Bronchial epithelial cell (primary cell): ENCODE data around the gene BCO2. TPM values are rescaled to one million over a fixed set of nuclear protein-coding genes. Genes with fewer than 3 reads are reported as not detected.
"Not testable (repeated sequence)": the region's sequence is repeated elsewhere in the genome, so short reads cannot be mapped to it uniquely, and the experiment has no call there.

ENCODE experiments used
- DNase-seq: peaks from one replicate; pipeline ENCODE4 v3.0.0-alpha.2; 2010; ENCODE audit warnings: low read depth
- FAIRE-seq: peaks from 2 replicates; lab custom pipeline; 2011; peaks lifted over from hg19 to GRCh38; lab: Jason Lieb, UNC
- H3K27me3 ChIP-seq: 2 replicates; pipeline ENCODE4 v1.5.1; 2011; ENCODE audit warnings: low read length; ENCODE audit not compliant: control insufficient read depth, insufficient read depth
- H3K36me3 ChIP-seq: 2 replicates; pipeline ENCODE4 v1.5.1; 2011; ENCODE audit warnings: low read length; ENCODE audit not compliant: control insufficient read depth, insufficient read depth
- H3K4me3 ChIP-seq: 2 replicates; pipeline ENCODE4 v1.5.1; 2011; ENCODE audit warnings: mild to moderate bottlenecking, low read depth, low read length, control low read depth
- CTCF ChIP-seq: IDR thresholded peaks from 2 replicates; pipeline ENCODE4 v1.5.1; 2011; ENCODE audit warnings: mild to moderate bottlenecking, moderate library complexity, low read length, control low read depth, inconsistent platforms; ENCODE audit not compliant: insufficient read depth, severe bottlenecking
- total RNA-seq: library from RNA; depleted of rRNA; stranded (reverse); fragments of >200 nt; gene quantifications from 2 replicates; pipeline ENCODE4 v1.2.1, GENCODE V29; 2014

The BCO2 gene
- total RNA-seq, 1 donor from 2014 or later: 2.1 TPM

GRCh38 chr11:112159098-112160065 lies 15.9 kb upstream of the BCO2 start:
- H3K4me3 ChIP-seq: no peak overlapping the region
- H3K27me3 ChIP-seq: no peaks in the 10 kb centered on the region
- DNase-seq (no peak), FAIRE-seq (no peak)
- no peak for TF ChIP-seq CTCF
- no peaks in the 10 kb centered on the region for H3K36me3 ChIP-seq

GRCh38 chr11:112160091-112160848 lies 15.0 kb upstream of the BCO2 start:
- no peak for TF ChIP-seq CTCF
- no peak for FAIRE-seq
- DNase-seq: no peak
- Histone ChIP-seq H3K27me3 (no peaks in the 10 kb centered on the region), H3K4me3 (no peak overlapping the region), H3K36me3 (no peaks in the 10 kb centered on the region)

- FAIRE-seq: no peak
- DNase-seq: peak; percentile 14
- TF ChIP-seq CTCF: no peak
- Histone ChIP-seq H3K4me3 (no peak overlapping the region), H3K27me3 (no peaks in the 10 kb centered on the region), H3K36me3 (no peaks in the 10 kb centered on the region)
Measured at GRCh38 chr11:112161012-112161411, 14.3 kb upstream of the BCO2 start.

- not testable (repeated sequence) for FAIRE-seq, DNase-seq, H3K36me3 ChIP-seq, H3K4me3 ChIP-seq, H3K27me3 ChIP-seq
Measured at GRCh38 chr11:112162200-112162599, 13.1 kb upstream of the BCO2 start.

GRCh38 chr11:112162761-112163546 lies 12.4 kb upstream of the BCO2 start:
- DNase-seq: peak; percentile 83
- no peaks in the 10 kb centered on the region for H3K36me3 ChIP-seq
- no peak for TF ChIP-seq CTCF
- FAIRE-seq: no peak
- H3K27me3 ChIP-seq: no peaks in the 10 kb centered on the region
- peak overlapping the region; percentile 43 for H3K4me3 ChIP-seq
